KMS-11 (cell line): Measurements from ENCODE around the gene PGAP3.
"Not testable (repeated sequence)": the region's sequence is repeated elsewhere in the genome, so short reads cannot be mapped to it uniquely, and the experiment has no call there.

Source experiments
- H2AFZ ChIP-seq: fragments of 200-600 bp; sonication (generic); 2 replicates; pipeline ENCODE4 v1.6.1; 2016; ENCODE audit warnings: antibody characterized with exemption, mixed run types, low read depth
- H3K27ac ChIP-seq: fragments of 200-600 bp; sonication (generic); 2 replicates; pipeline ENCODE4 v1.6.1; 2016; ENCODE audit warnings: mild to moderate bottlenecking, mixed run types
- H3K27me3 ChIP-seq: fragments of 200-600 bp; sonication (generic); 2 replicates; pipeline ENCODE4 v1.6.1; 2017; ENCODE audit warnings: mild to moderate bottlenecking, low read depth, mixed run types, moderate library complexity; ENCODE audit not compliant: insufficient read depth
- H3K36me3 ChIP-seq: fragments of 200-600 bp; sonication (generic); 2 replicates; pipeline ENCODE4 v1.6.1; 2017; ENCODE audit warnings: mild to moderate bottlenecking, mixed run types; ENCODE audit not compliant: insufficient read depth
- H3K4me1 ChIP-seq: fragments of 200-600 bp; sonication (generic); 2 replicates; pipeline ENCODE4 v1.6.1; 2016; ENCODE audit warnings: mild to moderate bottlenecking, low read depth, mixed run types; ENCODE audit not compliant: poor library complexity, severe bottlenecking
- H3K4me2 ChIP-seq: fragments of 200-600 bp; sonication (generic); 2 replicates; pipeline ENCODE4 v1.7.0; 2016; ENCODE audit warnings: mild to moderate bottlenecking, mixed run types
- H3K4me3 ChIP-seq: fragments of 200-600 bp; sonication (generic); IDR thresholded peaks from 2 replicates; pipeline ENCODE4 v1.6.1; 2017; ENCODE audit warnings: low read depth, low read length, mixed read lengths; ENCODE audit not compliant: insufficient read depth
- H3K79me2 ChIP-seq: fragments of 200-600 bp; sonication (generic); 2 replicates; pipeline ENCODE4 v1.6.1; 2016; ENCODE audit warnings: low read depth, mixed run types; ENCODE audit not compliant: insufficient read depth
- H3K9ac ChIP-seq: fragments of 200-600 bp; sonication (generic); 2 replicates; pipeline ENCODE4 v1.6.1; 2016; ENCODE audit warnings: mild to moderate bottlenecking, mixed run types
- H4K20me1 ChIP-seq: fragments of 200-600 bp; sonication (generic); 2 replicates; pipeline ENCODE4 v1.6.1; 2016; ENCODE audit warnings: mild to moderate bottlenecking, mixed run types; ENCODE audit not compliant: insufficient read depth
- CTCF ChIP-seq: fragments of 200-600 bp; sonication (generic); conservative IDR thresholded peaks from 2 replicates; pipeline ENCODE4 v1.6.1; 2017; ENCODE audit warnings: low read depth, mild to moderate bottlenecking, antibody characterized with exemption, low read length, moderate library complexity, mixed read lengths

Gene PGAP3

DNA sequence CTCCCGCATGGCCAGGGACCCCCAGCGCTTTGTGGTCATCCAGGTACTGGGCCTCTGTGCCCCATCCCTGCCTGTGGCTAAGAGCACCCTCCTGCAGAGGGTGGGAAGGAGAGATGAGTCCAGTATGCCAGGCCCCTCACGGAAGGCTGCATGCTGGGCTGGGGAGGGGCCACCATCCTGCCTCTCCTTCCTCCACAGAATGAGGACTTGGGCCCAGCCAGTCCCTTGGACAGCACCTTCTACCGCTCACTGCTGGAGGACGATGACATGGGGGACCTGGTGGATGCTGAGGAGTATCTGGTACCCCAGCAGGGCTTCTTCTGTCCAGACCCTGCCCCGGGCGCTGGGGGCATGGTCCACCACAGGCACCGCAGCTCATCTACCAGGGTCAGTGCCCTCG is 38.8 kb upstream of the PGAP3 start:
- H3K36me3 ChIP-seq = no peaks in the 10 kb centered on the region

DNA sequence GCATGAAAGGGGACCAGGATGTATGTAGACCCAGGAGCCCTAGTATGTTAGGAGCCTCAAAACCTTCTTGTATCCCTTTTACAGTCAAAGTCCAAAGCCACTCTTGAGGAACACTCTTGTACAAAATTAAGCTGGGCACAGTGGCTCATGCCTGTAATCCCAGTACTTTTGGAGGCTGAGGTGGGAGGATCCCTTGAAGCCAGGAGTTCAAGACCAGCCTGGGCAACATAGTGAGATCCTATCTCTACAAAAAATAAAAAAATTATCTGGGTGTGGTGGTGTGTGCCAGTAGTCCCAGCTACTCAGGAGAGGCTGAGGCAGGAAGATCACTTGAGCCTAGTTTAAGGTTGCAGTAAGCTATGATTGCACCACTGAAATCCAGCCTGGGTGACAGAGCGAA is 38.1 kb upstream of the PGAP3 start:
- Histone ChIP-seq H3K79me2 (peaks cover 13% of the 10 kb centered on the region), H3K4me1 (peaks cover 11% of the 10 kb centered on the region)
- H4K20me1 ChIP-seq, H3K27ac ChIP-seq, H3K4me3 ChIP-seq, H3K9ac ChIP-seq, H3K36me3 ChIP-seq, H3K27me3 ChIP-seq, H2AFZ ChIP-seq, H3K4me2 ChIP-seq: not testable (repeated sequence)

More for the DNA sequence above, 38.8 kb upstream of the PGAP3 start:
- no peak overlapping the region for H2AFZ ChIP-seq
- no peak overlapping the region for H3K27ac ChIP-seq
- H3K4me1 ChIP-seq = peaks cover 15% of the 10 kb centered on the region
- no peak for TF ChIP-seq CTCF
- no peaks in the 10 kb centered on the region for H4K20me1 ChIP-seq
- H3K27me3 ChIP-seq = no peaks in the 10 kb centered on the region
- no peak overlapping the region for H3K4me2 ChIP-seq
- peaks cover 13% of the 10 kb centered on the region for H3K79me2 ChIP-seq
- H3K4me3 ChIP-seq = no peak overlapping the region
- no peak overlapping the region for H3K9ac ChIP-seq

DNA sequence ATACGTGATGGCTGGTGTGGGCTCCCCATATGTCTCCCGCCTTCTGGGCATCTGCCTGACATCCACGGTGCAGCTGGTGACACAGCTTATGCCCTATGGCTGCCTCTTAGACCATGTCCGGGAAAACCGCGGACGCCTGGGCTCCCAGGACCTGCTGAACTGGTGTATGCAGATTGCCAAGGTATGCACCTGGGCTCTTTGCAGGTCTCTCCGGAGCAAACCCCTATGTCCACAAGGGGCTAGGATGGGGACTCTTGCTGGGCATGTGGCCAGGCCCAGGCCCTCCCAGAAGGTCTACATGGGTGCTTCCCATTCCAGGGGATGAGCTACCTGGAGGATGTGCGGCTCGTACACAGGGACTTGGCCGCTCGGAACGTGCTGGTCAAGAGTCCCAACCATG is 36.9 kb upstream of the PGAP3 start:
- Histone ChIP-seq H3K4me3 (no peak overlapping the region), H3K36me3 (no peaks in the 10 kb centered on the region), H2AFZ (no peak overlapping the region), H3K79me2 (peaks cover 9% of the 10 kb centered on the region), H3K4me2 (no peak overlapping the region), H3K4me1 (peaks cover 7% of the 10 kb centered on the region), H3K9ac (no peak overlapping the region), H3K27me3 (no peaks in the 10 kb centered on the region), H3K27ac (no peak overlapping the region), H4K20me1 (no peaks in the 10 kb centered on the region)
- TF ChIP-seq CTCF = no peak

- Histone ChIP-seq H3K4me3 (no peak overlapping the region), H3K4me2 (no peak overlapping the region), H3K27ac (no peak overlapping the region), H3K27me3 (no peaks in the 10 kb centered on the region), H3K9ac (no peak overlapping the region), H2AFZ (no peak overlapping the region), H3K79me2 (no peaks in the 10 kb centered on the region), H4K20me1 (no peaks in the 10 kb centered on the region), H3K36me3 (no peaks in the 10 kb centered on the region), H3K4me1 (no peaks in the 10 kb centered on the region)
- TF ChIP-seq CTCF = no peak
These were observed 35.4 kb upstream of the PGAP3 start for GRCh38 chr17:39722965-39723848.

DNA sequence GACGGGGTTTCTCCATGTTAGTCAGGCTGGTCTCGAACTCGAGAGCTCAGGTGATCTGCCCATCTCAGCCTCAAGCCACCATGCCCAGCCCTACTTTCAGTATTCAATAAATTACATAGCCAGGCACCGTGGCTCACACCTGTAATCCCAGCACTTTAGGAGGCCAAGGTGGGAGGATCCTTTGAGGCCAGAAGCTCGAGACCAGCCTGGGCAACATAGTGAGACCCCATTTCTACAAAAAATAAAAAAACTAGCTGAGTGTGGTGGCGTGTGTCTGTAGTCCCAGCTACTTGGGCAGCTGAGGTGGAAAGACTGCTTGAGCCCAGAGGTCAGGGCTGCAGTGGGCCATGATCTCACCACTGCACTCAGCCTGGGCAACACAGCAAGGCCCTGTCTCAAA is 34.2 kb upstream of the PGAP3 start:
- no peaks in the 10 kb centered on the region for H3K27me3 ChIP-seq
- H2AFZ ChIP-seq = no peak overlapping the region
- H3K79me2 ChIP-seq = no peaks in the 10 kb centered on the region
- TF ChIP-seq CTCF = no peak
- no peak overlapping the region for H3K4me3 ChIP-seq
- no peaks in the 10 kb centered on the region for H3K36me3 ChIP-seq
- H3K27ac ChIP-seq = no peak overlapping the region
- H3K4me1 ChIP-seq = no peaks in the 10 kb centered on the region
- no peaks in the 10 kb centered on the region for H4K20me1 ChIP-seq
- no peak overlapping the region for H3K9ac ChIP-seq
- no peak overlapping the region for H3K4me2 ChIP-seq
